Measurements from ENCODE around the gene LHX6. TPM values are rescaled to one million over a fixed set of nuclear protein-coding genes. Genes with fewer than 3 reads are reported as not detected.

Gene LHX6
- polyA plus RNA-seq, 1 donor from 2014 or later = 0.14 TPM

GRCh38 chr9:122234022-122234748 is 5.4 kb upstream of the LHX6 start:
- H4K20me1 ChIP-seq (ENCODE audit: insufficient read depth) = no peaks in the 10 kb centered on the region
- H3K36me3 ChIP-seq (ENCODE audit: insufficient read depth, low read length) = no peaks in the 10 kb centered on the region
- TF ChIP-seq RAD21 (conservative IDR thresholded peaks at IDR 0.05) (no peak), MXI1 (conservative IDR thresholded peaks at IDR 0.05; ENCODE audit: poor library complexity, severe bottlenecking) (no peak), REST (IDR thresholded peaks at IDR 0.05; ENCODE audit: borderline replicate concordance) (no peak), EZH2 (IDR thresholded peaks at IDR 0.05; ENCODE audit: borderline replicate concordance, insufficient read depth, low read length, poor library complexity, severe bottlenecking) (no peak), TAF1 (IDR thresholded peaks at IDR 0.05; ENCODE audit: low read depth) (no peak), EP300 (conservative IDR thresholded peaks at IDR 0.05; ENCODE audit: poor library complexity, severe bottlenecking) (no peak), POLR2AphosphoS5 (IDR thresholded peaks at IDR 0.05) (no peak)
- H3F3A ChIP-seq (ENCODE audit: insufficient read depth, low read length, poor library complexity, severe bottlenecking) = no peaks in the 10 kb centered on the region
- H3K4me3 ChIP-seq (ENCODE audit: low read length) = no peak overlapping the region
- no peak overlapping the region for H3K27ac ChIP-seq (ENCODE audit: low read length)
- H3K27me3 ChIP-seq (ENCODE audit: insufficient read depth, low read depth, low read length) = peaks cover 51% of the 10 kb centered on the region
- H3K9ac ChIP-seq (ENCODE audit: low read length) = no peak overlapping the region
- no peak overlapping the region for H2AFZ ChIP-seq (ENCODE audit: low read depth, low read length)
- H3K9me2 ChIP-seq (ENCODE audit: insufficient read depth, low read length) = no peaks in the 10 kb centered on the region
- H3K79me2 ChIP-seq (replicated peaks; ENCODE audit: insufficient read depth, low read length) = no peaks in the 10 kb centered on the region
- H3K9me3 ChIP-seq (ENCODE audit: low read length) = no peaks in the 10 kb centered on the region
- H3K4me2 ChIP-seq (ENCODE audit: low read length) = no peak overlapping the region

- no peak overlapping the region for H2AFZ ChIP-seq (ENCODE audit: low read depth, low read length)
- TF ChIP-seq EZH2 (IDR thresholded peaks at IDR 0.05; ENCODE audit: borderline replicate concordance, insufficient read depth, low read length, poor library complexity, severe bottlenecking) (no peak), SMC3 (conservative IDR thresholded peaks at IDR 0.05; ENCODE audit: poor library complexity) (no peak), POLR2AphosphoS5 (IDR thresholded peaks at IDR 0.05) (no peak), REST (IDR thresholded peaks at IDR 0.05; ENCODE audit: borderline replicate concordance) (no peak), EP300 (conservative IDR thresholded peaks at IDR 0.05; ENCODE audit: poor library complexity, severe bottlenecking) (no peak), CTCF (IDR thresholded peaks at IDR 0.05; ENCODE audit: poor library complexity, severe bottlenecking) (no peak), RAD21 (conservative IDR thresholded peaks at IDR 0.05) (no peak), TAF1 (IDR thresholded peaks at IDR 0.05; ENCODE audit: low read depth) (no peak), MXI1 (conservative IDR thresholded peaks at IDR 0.05; ENCODE audit: poor library complexity, severe bottlenecking) (no peak)
- H3K79me2 ChIP-seq (replicated peaks; ENCODE audit: insufficient read depth, low read length) = no peaks in the 10 kb centered on the region
Measured at GRCh38 chr9:122232796-122233306, 4.1 kb upstream of the LHX6 start.

More at GRCh38 chr9:122232796-122233306, 4.1 kb upstream of the LHX6 start:
- Histone ChIP-seq H3K36me3 (ENCODE audit: insufficient read depth, low read length) (no peaks in the 10 kb centered on the region), H3K4me2 (ENCODE audit: low read length) (no peak overlapping the region), H3K27ac (ENCODE audit: low read length) (no peak overlapping the region), H3K9me3 (ENCODE audit: low read length) (no peaks in the 10 kb centered on the region), H3K27me3 (ENCODE audit: insufficient read depth, low read depth, low read length) (peaks cover 64% of the 10 kb centered on the region), H3K9ac (ENCODE audit: low read length) (no peak overlapping the region), H3K9me2 (ENCODE audit: insufficient read depth, low read length) (no peaks in the 10 kb centered on the region), H3F3A (ENCODE audit: insufficient read depth, low read length, poor library complexity, severe bottlenecking) (no peaks in the 10 kb centered on the region), H4K20me1 (ENCODE audit: insufficient read depth) (no peaks in the 10 kb centered on the region), H3K4me3 (ENCODE audit: low read length) (no peak overlapping the region)
